Right lobe of liver (tissue), 6 donors: ENCODE results near the gene ADGRB3. TPM values are rescaled to one million over a fixed set of nuclear protein-coding genes. Genes with fewer than 3 reads are reported as not detected.
"Not testable (repeated sequence)": the region's sequence is repeated elsewhere in the genome, so short reads cannot be mapped to it uniquely, and the experiment has no call there.

Source experiments
- ATAC-seq, 4 donors: fragments of 200-7000 bp; cut with Tn5 transposase; one replicate each; pipeline ENCODE4 v1.9.1; 2020; ENCODE audit warnings: mild to moderate bottlenecking in 4 of 4, moderate library complexity in 4 of 4
- DNase-seq, 3 donors: peaks; one replicate each; pipeline ENCODE4 v3.0.0-alpha.2; 2020
- H3K27ac ChIP-seq, 3 donors: fragments of 200-600 bp; one replicate each; pipeline ENCODE4 v1.8.0; 2022
- H3K27me3 ChIP-seq, 2 donors: fragments of 200-600 bp; one replicate each; pipeline ENCODE4 v1.8.0; 2022
- H3K36me3 ChIP-seq, 4 donors: fragments of 200-600 bp; sonication (generic) in 1 of 4; one replicate each; pipeline versions ENCODE4 v1.5.1 to v1.8.0; 2017 to 2022; ENCODE audit warnings: control low read depth in 1 of 4
- H3K4me1 ChIP-seq, 4 donors: fragments of 200-600 bp; sonication (generic) in 1 of 4; one replicate each; pipeline versions ENCODE4 v1.5.1 to v1.8.0; 2017 to 2022; ENCODE audit warnings: control low read depth in 1 of 4
- H3K4me3 ChIP-seq, 3 donors: fragments of 200-600 bp; one replicate each; pipeline ENCODE4 v1.8.0; 2022
- H3K9me3 ChIP-seq, 4 donors: fragments of 200-600 bp; sonication (generic) in 1 of 4; one replicate each; pipeline versions ENCODE4 v1.5.1 to v1.8.0; 2017 to 2022; ENCODE audit warnings: control low read depth in 1 of 4
- CTCF ChIP-seq, 4 donors: fragments of 200-600 bp in 3 of 4; fragments of 450-650 bp in 1 of 4; IDR thresholded peaks; one replicate each; pipeline versions ENCODE4 v1.5.1 to v1.8.0; 2016 to 2022; ENCODE audit warnings: antibody characterized with exemption in 4 of 4, mild to moderate bottlenecking in 2 of 4
- POLR2A ChIP-seq: fragments of 450-650 bp; IDR thresholded peaks from one replicate; pipeline ENCODE4 v1.6.1; 2017; ENCODE audit warnings: antibody characterized with exemption, mild to moderate bottlenecking
- WGBS: methylation state at CpG from one replicate; pipeline ENCODE4 v1.1.6; 2018; ENCODE audit warnings: low coverage, low lambda C conversion rate; ENCODE audit not compliant: insufficient coverage; ENCODE audit errors: missing lambda C conversion rate; 5-methylcytosine and 5-hydroxymethylcytosine counted together
- intact Hi-C, 2 donors: fragments of 100-400 bp; cut with DNase I; formaldehyde crosslinking; loops; one replicate each; pipeline versions ENCODE4 v1.11.2 to v1.14.1; 2022
- total RNA-seq, 6 experiments: library from RNA; depleted of rRNA in 2 of 6; stranded (reverse); fragments of >200 nt in 2 of 6; fragmentation: NEBNext Ultra II Directional in 3 of 6; extraction: Animal tissue kit (Norgen Biotek cat#: 25700) in 3 of 6; gene quantifications; one replicate each; pipeline versions ENCODE4 v1.1.0 to v1.2.4, GENCODE V29; 2016 to 2023
- donor health status: DM: no; HTN: yes; CAD: no.
- donor health status: DM: no; HTN: no; CAD: no.
- donor health status: DM: no; HTN: no; CAD: no.
- donor health status: DM: no; HTN: yes; CAD: no.
- donor health status: DM: no; HTN: yes; CAD: no.

ADGRB3 gene
- total RNA-seq, 6 experiments from 2014 or later, result 0.18 to 0.42 (median 0.24) TPM

- no peaks in the 10 kb centered on the region for H3K36me3 ChIP-seq
- 60% methylated on average over 5 of the region's 5 CpGs for WGBS
- no peak for ATAC-seq
- TF ChIP-seq CTCF (IDR thresholded peaks at IDR 0.05) (no peak), POLR2A (no peak)
- no peaks in the 10 kb centered on the region for H3K4me1 ChIP-seq
- no peaks in the 10 kb centered on the region for H3K9me3 ChIP-seq
- DNase-seq, result no peak
- intact Hi-C loops, result no loop called here
- H3K27ac ChIP-seq, result no peak overlapping the region
- no peaks in the 10 kb centered on the region for H3K27me3 ChIP-seq
- H3K4me3 ChIP-seq, result no peak overlapping the region
Observed at GRCh38 chr6:68741501-68742386, 106.7 kb downstream of the ADGRB3 start.

- Histone ChIP-seq H3K27me3 (no peaks in the 10 kb centered on the region), H3K4me3 (no peak overlapping the region), H3K4me1 (no peaks in the 10 kb centered on the region), H3K36me3 (no peaks in the 10 kb centered on the region), H3K27ac (no peak overlapping the region), H3K9me3 (no peaks in the 10 kb centered on the region)
- 30% methylated on average over 1 of the region's 1 CpG for whole genome bisulfite sequencing
- no peak for DNase-seq
- intact Hi-C loops, result no loop called here
- ATAC-seq, result no peak
- TF ChIP-seq POLR2A (no peak), CTCF (IDR thresholded peaks at IDR 0.05) (no peak)
Observed at GRCh38 chr6:68743099-68743498, 108.0 kb downstream of the ADGRB3 start.

GRCh38 chr6:68744376-68744775 is 109.3 kb downstream of the ADGRB3 start:
- H3K27me3 ChIP-seq, H3K4me1 ChIP-seq, intact Hi-C loops, ATAC-seq, H3K9me3 ChIP-seq, H3K4me3 ChIP-seq, DNase-seq, H3K36me3 ChIP-seq, H3K27ac ChIP-seq: not testable (repeated sequence)
- WGBS, result 53% methylated on average over 1 of the region's 1 CpG

- Histone ChIP-seq H3K9me3 (no peaks in the 10 kb centered on the region), H3K4me1 (no peaks in the 10 kb centered on the region), H3K27ac (no peak overlapping the region), H3K27me3 (no peaks in the 10 kb centered on the region), H3K4me3 (no peak overlapping the region), H3K36me3 (no peaks in the 10 kb centered on the region)
- intact Hi-C loops, result no loop called here
- DNase-seq (no peak), ATAC-seq (no peak)
- TF ChIP-seq POLR2A, result no peak
- WGBS, result 88% methylated on average over 1 of the region's 1 CpG
Observed at GRCh38 chr6:68746376-68746775, 111.3 kb downstream of the ADGRB3 start.

- TF ChIP-seq POLR2A (no peak), CTCF (IDR thresholded peaks at IDR 0.05) (no peak)
- 60% methylated on average over 1 of the region's 1 CpG for WGBS
- no peak for DNase-seq
Observed at GRCh38 chr6:68747110-68747790, 112.2 kb downstream of the ADGRB3 start.

GRCh38 chr6:68747832-68748231 is 112.8 kb downstream of the ADGRB3 start:
- DNase-seq, H3K27ac ChIP-seq, H3K4me1 ChIP-seq, H3K27me3 ChIP-seq, intact Hi-C loops, ATAC-seq, H3K9me3 ChIP-seq, H3K36me3 ChIP-seq, H3K4me3 ChIP-seq: not testable (repeated sequence)
- 58% methylated on average over 2 of the region's 3 CpGs for WGBS

More at GRCh38 chr6:68747110-68747790, 112.2 kb downstream of the ADGRB3 start:
- no peaks in the 10 kb centered on the region for H3K4me1 ChIP-seq
- H3K9me3 ChIP-seq, result no peaks in the 10 kb centered on the region
- no peak overlapping the region for H3K4me3 ChIP-seq
- H3K36me3 ChIP-seq, result no peaks in the 10 kb centered on the region
- intact Hi-C loops, result no loop called here
- no peak for ATAC-seq
- no peaks in the 10 kb centered on the region for H3K27me3 ChIP-seq
- no peak overlapping the region for H3K27ac ChIP-seq
